Measurements from ENCODE around the gene ARL16. TPM values are rescaled to one million over a fixed set of nuclear protein-coding genes. Genes with fewer than 3 reads are reported as not detected.
A peak's percentile ranks its signal among the peaks of the same experiment; 100 is the strongest.

The ARL16 gene
- total RNA-seq (2012; rRNA removed), result 42.8 and 51.1 TPM in 2 replicates
- 77.9 and 83.1 TPM in 2 replicates for polyA plus RNA-seq (2012; rRNA removed)
- polyA plus RNA-seq (2012; cell fraction: cytosol; rRNA removed), result 73.3 and 116 TPM in 2 replicates
- 130 and 139 TPM in 2 replicates for polyA plus RNA-seq (2012; cell fraction: nucleus; rRNA removed; ENCODE audit: low replicate concordance)
- Bru-seq, nascent RNA, result percentile 87 among the genes with signal in this experiment
- BruChase-seq, experiment 1, labeled RNA remaining after a 6-hour chase, result percentile 94 among the genes with signal in this experiment
- BruChase-seq, experiment 2, labeled RNA remaining after a 2-hour chase, result percentile 90 among the genes with signal in this experiment
- long read RNA-seq, transcript ARL16-201 (5 exons, 1,227 nt), result major isoform, 16 of 34 reads
- long read RNA-seq, partial matches to known transcripts, result 2 of 34 reads
- long read RNA-seq, other reads (novel, unspliced or antisense), result 10 of 34 reads

GRCh38 chr17:81683584-81684441 is at the start of gene ARL16, which contains the start of gene HGS:
TSS of gene ARL16 (minus strand) at chr17:81683797. CDS start at chr17:81683753, 44 bp downstream.
TSS of gene HGS (plus strand) at chr17:81684011. CDS start at chr17:81684067, 56 bp downstream.
- POLR2A ChIA-PET (ENCODE audit: unreplicated experiment), result interaction anchor here (0.6 to 0.7 kb wide), 2 partner anchors 24 to 206 kb away, joined by 3 to 8 read pairs; no protein-coding TSS in a partner anchor
- Histone ChIP-seq H2BK15ac (ENCODE audit: low read depth, low read length) (no peak within 1 kb of the TSS; the same call in 2 of the 3 replicates), H2BK20ac (ENCODE audit: low read depth, low read length) (no peak within 1 kb of the TSS), H3K9ac (ENCODE audit: low read depth, low read length) (peak within 1 kb of the TSS; percentile 90), H2BK5ac (ENCODE audit: low read depth, low read length, poor library complexity, severe bottlenecking) (peak within 1 kb of the TSS; percentile 75), H3K14ac (replicated peaks; ENCODE audit: low read depth, low read length) (peak within 1 kb of the TSS; percentile 79), H3K79me1 (ENCODE audit: low read depth in 1 of 2, low read length in 2 of 2) (peaks cover 17 to 78% of the 10 kb centered on the region in 2 experiments; a peak in 3 of 4 replicates), H4K8ac (ENCODE audit: low read depth in 2 of 2, low read length in 2 of 2) (peak within 1 kb of the TSS; percentile 80 to 95), H3K27ac (ENCODE audit: insufficient read depth, low read length) (peak within 1 kb of the TSS; percentile 81), H3K18ac (ENCODE audit: low read depth, low read length) (peak within 1 kb of the TSS; percentile 56), H3K23ac (ENCODE audit: low read depth, low read length) (peak within 1 kb of the TSS; percentile 98), H3K56ac (ENCODE audit: extremely low read depth, insufficient read depth, low read length) (peak within 1 kb of the TSS; percentile 64), H3K9me3 (ENCODE audit: control insufficient read depth, insufficient read depth, low read length) (no peaks in the 10 kb centered on the region), H2BK120ac (ENCODE audit: low read depth, low read length) (peak within 1 kb of the TSS; percentile 21; the same call in 1 of the 2 replicates), H3K27me3 (ENCODE audit: control insufficient read depth, insufficient read depth, low read length) (no peaks in the 10 kb centered on the region), H3K36me3 (ENCODE audit: control insufficient read depth, insufficient read depth, low read length) (peaks cover 35% of the 10 kb centered on the region), H2AK5ac (ENCODE audit: low read depth, low read length) (peak within 1 kb of the TSS; percentile 99), H4K91ac (ENCODE audit: insufficient read depth, low read depth, low read length) (peak within 1 kb of the TSS; percentile 85), H3K4ac (ENCODE audit: low read depth, low read length) (peak within 1 kb of the TSS; percentile 82), H2AFZ (replicated peaks; ENCODE audit: low read length, poor library complexity) (peak within 1 kb of the TSS; percentile 87), H3K4me2 (ENCODE audit: low read depth, low read length) (peak within 1 kb of the TSS; percentile 99), H3K4me1 (ENCODE audit: control insufficient read depth, insufficient read depth, low read length) (peaks cover 10% of the 10 kb centered on the region), H2AK9ac (replicated peaks; ENCODE audit: low read depth, low read length, poor library complexity) (peak within 1 kb of the TSS; percentile 97), H3K4me3 (ENCODE audit: insufficient read depth, low read depth, low read length) (peak within 1 kb of the TSS; percentile 68), H3K9me1 (ENCODE audit: insufficient read depth, low read length) (peaks cover 6% of the 10 kb centered on the region; the same call in 1 of the 2 replicates), H4K20me1 (ENCODE audit: insufficient read depth, low read length) (peaks cover 49% of the 10 kb centered on the region), H4K5ac (ENCODE audit: low read depth, low read length) (peak within 1 kb of the TSS; percentile 72)
- ATAC-seq (ENCODE audit: low read depth) (peak; percentile 96), DNase-seq (peak; percentile 99)
- dilution Hi-C loops (cut with HindIII; ENCODE audit: low sequenced_read_pairs, unreplicated experiment), result no loop called here
- 0 out of 2 replicates have a peak, but pooled peaks have one; percentile 9 for TF ChIP-seq RFX5 (IDR thresholded peaks at IDR 0.05; ENCODE audit: low read depth, low read length)
- TF ChIP-seq FOS (IDR thresholded peaks at IDR 0.05; ENCODE audit: low read depth, low read length), result peak; percentile 56; the same call in 1 of the 2 replicates
- peak; percentile 71; the same call in 1 of the 2 replicates for TF ChIP-seq NFE2L2 (IDR thresholded peaks at IDR 0.05; ENCODE audit: low read depth, low read length)
- no peak for TF ChIP-seq MXI1 (IDR thresholded peaks at IDR 0.05; ENCODE audit: borderline replicate concordance, low read depth, low read length)
- peak; percentile 96 for TF ChIP-seq MAZ (IDR thresholded peaks at IDR 0.05; ENCODE audit: borderline replicate concordance, low read depth, low read length)
- no peak for TF ChIP-seq SMC3 (IDR thresholded peaks at IDR 0.05; ENCODE audit: low read depth, low read length)
- peak; percentile 92 for TF ChIP-seq POLR2A (IDR thresholded peaks at IDR 0.05; ENCODE audit: low read depth, low read length)
- no peak for TF ChIP-seq MAFK (IDR thresholded peaks at IDR 0.05; ENCODE audit: low read depth, low read length)
- TF ChIP-seq ELK1 (IDR thresholded peaks at IDR 0.05; ENCODE audit: borderline replicate concordance, low read depth, low read length), result no peak
- TF ChIP-seq RCOR1 (IDR thresholded peaks at IDR 0.05; ENCODE audit: insufficient replicate concordance, low read length), result no peak
- no peak for TF ChIP-seq CHD1 (IDR thresholded peaks at IDR 0.05; ENCODE audit: low read depth, low read length)
- peak; percentile 43; the same call in 1 of the 2 replicates for TF ChIP-seq BHLHE40 (IDR thresholded peaks at IDR 0.05; ENCODE audit: low read depth, low read length)
- no peak for TF ChIP-seq CEBPB (IDR thresholded peaks at IDR 0.05; ENCODE audit: low read depth, low read length)
- in situ Hi-C loops (cut with MboI; ENCODE audit: low sequenced_read_pairs), result no loop called here
- BruUV-seq (replicated peaks), result no TSS peak
- 1% methylated on average over 91 of the region's 112 CpGs; no CpG with 5 or more reads in 1 of the 2 experiments for WGBS, 2 experiments (ENCODE audit: extremely low coverage in 2 of 2, insufficient read length in 1 of 2)
- intact Hi-C loops (cut with micrococcal nuclease), result no loop called here
- CTCF ChIA-PET, result no interaction called here

Data from IMR-90 (cell line).